HEK293 (cell line): Measurements from ENCODE around the gene NUBP1.
A peak's percentile ranks its signal among the peaks of the same experiment; 100 is the strongest.

Experiments
- CTCF ChIA-PET: fragments of 350-600 bp; formaldehyde crosslinking; extraction: SDS; loops from one replicate; lab custom pipeline; 2021; ENCODE audit warnings: antibody characterized with exemption; lab: Yijun Ruan, JAX
- POLR2A ChIA-PET: fragments of 300-600 bp; formaldehyde crosslinking; extraction: SDS; loops from one replicate; lab custom pipeline; 2020; ENCODE audit warnings: antibody characterized with exemption, inconsistent platforms; lab: Yijun Ruan, JAX
- H3K27ac ChIP-seq: fragments of 200-500 bp; sonication (Bioruptor generic); 2 replicates; pipeline ENCODE4 v1.5.1; 2014; ENCODE audit warnings: low read depth, low read length, control low read depth, inconsistent platforms; ENCODE audit errors: extremely low read depth
- H3K36me3 ChIP-seq, 2 experiments: fragments of 200-500 bp in 1 of 2; sonication (Bioruptor generic) in 1 of 2; 1 replicate in 1 of 2; 2 replicates in 1 of 2; pipeline ENCODE4 v1.5.1; 2014 to 2017; ENCODE audit warnings: inconsistent platforms in 2 of 2, low read length in 2 of 2; ENCODE audit not compliant: control insufficient read depth in 2 of 2, insufficient read depth in 1 of 2
- H3K4me1 ChIP-seq: fragments of 200-500 bp; sonication (Bioruptor generic); 2 replicates; pipeline ENCODE4 v1.5.1; 2014; ENCODE audit warnings: mild to moderate bottlenecking, low read length, inconsistent platforms; ENCODE audit not compliant: control insufficient read depth, insufficient read depth
- H3K4me3 ChIP-seq: 2 replicates; pipeline ENCODE4 v1.5.1; 2011; ENCODE audit warnings: low read depth, mild to moderate bottlenecking, control low read depth, low read length, moderate library complexity
- H3K9me3 ChIP-seq: fragments of 200-500 bp; sonication (Bioruptor generic); 2 replicates; pipeline ENCODE4 v1.5.1; 2014; ENCODE audit warnings: low read depth, low read length, inconsistent platforms; ENCODE audit not compliant: control insufficient read depth, insufficient read depth
- CTCF ChIP-seq: fragments of 450-650 bp; formaldehyde crosslinking; IDR thresholded peaks from 2 replicates; pipeline ENCODE4 v1.5.1; 2016; ENCODE audit warnings: missing biosample characterization, missing genetic modification characterization
- EGR2 ChIP-seq: fragments of 450-650 bp; formaldehyde crosslinking; IDR thresholded peaks from 2 replicates; pipeline ENCODE4 v1.5.1; 2016; ENCODE audit warnings: low read depth, missing biosample characterization, missing genetic modification characterization
- KLF17 ChIP-seq: fragments of 450-650 bp; formaldehyde crosslinking; IDR thresholded peaks from 2 replicates; pipeline ENCODE4 v1.5.1; 2016; ENCODE audit warnings: missing biosample characterization, missing genetic modification characterization
- ZBTB48 ChIP-seq: fragments of 450-650 bp; formaldehyde crosslinking; IDR thresholded peaks from 2 replicates; pipeline ENCODE4 v1.5.1; 2016; ENCODE audit warnings: missing biosample characterization, missing genetic modification characterization
- ZEB2 ChIP-seq: fragments of 450-650 bp; formaldehyde crosslinking; IDR thresholded peaks from 2 replicates; pipeline ENCODE4 v1.5.1; 2016; ENCODE audit warnings: missing biosample characterization, missing genetic modification characterization
- ZFHX2 ChIP-seq: fragments of 450-650 bp; formaldehyde crosslinking; conservative IDR thresholded peaks from 2 replicates; pipeline ENCODE4 v1.5.1; 2016; ENCODE audit warnings: missing biosample characterization, missing genetic modification characterization
- ZFP37 ChIP-seq: fragments of 450-650 bp; formaldehyde crosslinking; IDR thresholded peaks from 2 replicates; pipeline ENCODE4 v1.5.1; 2016; ENCODE audit warnings: missing biosample characterization, missing genetic modification characterization
- ZNF169 ChIP-seq: fragments of 450-650 bp; formaldehyde crosslinking; IDR thresholded peaks from 2 replicates; pipeline ENCODE4 v1.5.1; 2016; ENCODE audit warnings: missing biosample characterization, missing genetic modification characterization
- ZNF19 ChIP-seq: fragments of 450-650 bp; formaldehyde crosslinking; IDR thresholded peaks from 2 replicates; pipeline ENCODE4; 2016; ENCODE audit warnings: missing biosample characterization, missing genetic modification characterization, low read depth
- ZNF354C ChIP-seq: fragments of 450-650 bp; formaldehyde crosslinking; IDR thresholded peaks from 2 replicates; pipeline ENCODE4 v1.5.1; 2016; ENCODE audit warnings: missing biosample characterization, missing genetic modification characterization, low read depth, borderline replicate concordance
- ZNF366 ChIP-seq: fragments of 450-650 bp; formaldehyde crosslinking; conservative IDR thresholded peaks from 2 replicates; pipeline ENCODE4 v1.5.1; 2016; ENCODE audit warnings: missing biosample characterization, missing genetic modification characterization
- ZNF394 ChIP-seq: fragments of 450-650 bp; formaldehyde crosslinking; IDR thresholded peaks from 2 replicates; pipeline ENCODE4 v1.5.1; 2016; ENCODE audit warnings: missing biosample characterization, missing genetic modification characterization, mild to moderate bottlenecking, moderate library complexity, borderline replicate concordance
- ZNF510 ChIP-seq: fragments of 450-650 bp; formaldehyde crosslinking; IDR thresholded peaks from 2 replicates; pipeline ENCODE4 v1.5.1; 2018; ENCODE audit warnings: mild to moderate bottlenecking, missing genetic modification characterization, missing biosample characterization; ENCODE audit not compliant: insufficient replicate concordance
- ZNF513 ChIP-seq: fragments of 450-650 bp; IDR thresholded peaks from 2 replicates; pipeline ENCODE4 v1.5.1; 2018; ENCODE audit warnings: missing biosample characterization, missing genetic modification characterization
- ZNF629 ChIP-seq: fragments of 450-650 bp; formaldehyde crosslinking; IDR thresholded peaks from 2 replicates; pipeline ENCODE4 v1.5.1; 2017; ENCODE audit warnings: missing biosample characterization, missing genetic modification characterization
- ZNF654 ChIP-seq: fragments of 450-650 bp; formaldehyde crosslinking; IDR thresholded peaks from 2 replicates; pipeline ENCODE4 v1.5.1; 2016; ENCODE audit warnings: low read depth, missing biosample characterization, missing genetic modification characterization
- ZNF660 ChIP-seq: fragments of 450-650 bp; IDR thresholded peaks from 2 replicates; pipeline ENCODE4 v1.5.1; 2018; ENCODE audit warnings: missing biosample characterization, mild to moderate bottlenecking, missing genetic modification characterization
- ZNF692 ChIP-seq: fragments of 450-650 bp; formaldehyde crosslinking; IDR thresholded peaks from 2 replicates; pipeline ENCODE4 v1.5.1; 2016; ENCODE audit warnings: missing biosample characterization, missing genetic modification characterization
- ZNF76 ChIP-seq: fragments of 450-650 bp; formaldehyde crosslinking; IDR thresholded peaks from 2 replicates; pipeline ENCODE4; 2016; ENCODE audit warnings: low read depth, missing biosample characterization, missing genetic modification characterization, borderline replicate concordance

NUBP1 gene

GRCh38 chr16:10729104-10730048 is 14.3 kb upstream of the NUBP1 start (continued):
- peak; percentile 44; the same call in 1 of the 2 replicates for TF ChIP-seq ZNF366 (tag by site-specific recombination)
- no peak for TF ChIP-seq ZNF354C
- TF ChIP-seq ZBTB48 (tag by site-specific recombination): 0 out of 2 replicates have a peak, but pooled peaks have one; percentile 31
- TF ChIP-seq ZFP37: 0 out of 2 replicates have a peak, but pooled peaks have one; percentile 43

GRCh38 chr16:10731790-10732189 is 11.9 kb upstream of the NUBP1 start:
- ChIA-PET POLR2A (no interaction called here), CTCF (interaction anchor here (0.9 to 2.5 kb wide), 3 partner anchors 63 to 217 kb away, joined by 6 to 23 read pairs (median 13); no protein-coding TSS in a partner anchor)
- H3K9me3 ChIP-seq: no peaks in the 10 kb centered on the region
- H3K36me3 ChIP-seq: no peaks in the 10 kb centered on the region
- H3K27ac ChIP-seq: no peak overlapping the region
- H3K4me3 ChIP-seq: no peak overlapping the region
- TF ChIP-seq ZNF169 (tag by site-specific recombination) (no peak), ZFHX2 (tag by site-specific recombination) (no peak)
- TF ChIP-seq, all 188 proteins: peak for 0
- H3K4me1 ChIP-seq: no peaks in the 10 kb centered on the region

- Histone ChIP-seq H3K4me1 (no peaks in the 10 kb centered on the region; the same call in 1 of the 2 replicates), H3K4me3 (no peak overlapping the region), H3K36me3 (no peaks in the 10 kb centered on the region), H3K27ac (no peak overlapping the region), H3K9me3 (no peaks in the 10 kb centered on the region)
- TF ChIP-seq CTCF (tag by site-specific recombination): peak; percentile 57; the same call in 1 of the 2 replicates
- TF ChIP-seq ZNF513 (tag by site-specific recombination): no peak
- no peak for TF ChIP-seq ZNF19 (tag by site-specific recombination)
- TF ChIP-seq ZNF654: peak; percentile 94
- no peak for TF ChIP-seq ZNF510 (tag by site-specific recombination)
- ChIA-PET POLR2A (interaction anchor here (1.2 kb wide), 1 partner anchor 480 kb away, joined by 3 read pairs; no protein-coding TSS in a partner anchor), CTCF (interaction anchor here (0.6 to 6.4 kb wide), 25 partner anchors 15 to 1855 kb away, joined by 3 to 101 read pairs (median 3); partner anchors contain the start of genes GRIN2A and LITAFD)
Measured at GRCh38 chr16:10737068-10737625, 6.5 kb upstream of the NUBP1 start.

- no peaks in the 10 kb centered on the region for H3K36me3 ChIP-seq
- no peaks in the 10 kb centered on the region for H3K9me3 ChIP-seq
- no peaks in the 10 kb centered on the region; the same call in 1 of the 2 replicates for H3K4me1 ChIP-seq
- H3K27ac ChIP-seq: no peak overlapping the region
- H3K4me3 ChIP-seq: no peak overlapping the region
- ChIA-PET POLR2A (interaction anchor here (0.7 kb wide), 1 partner anchor 55 kb away, joined by 6 read pairs; no protein-coding TSS in a partner anchor), CTCF (interaction anchor here (0.6 to 6.4 kb wide), 11 partner anchors 85 to 1635 kb away, joined by 3 to 101 read pairs (median 4); partner anchors contain the start of gene GRIN2A)
- TF ChIP-seq ZNF660 (tag by site-specific recombination) (peak; percentile 24; the same call in 1 of the 2 replicates), ZNF76 (tag by site-specific recombination) (peak; percentile 63), ZNF629 (tag by site-specific recombination) (peak; percentile 85), ZNF692 (tag by site-specific recombination) (no peak), ZNF394 (0 out of 2 replicates have a peak, but pooled peaks have one; percentile 17), KLF17 (tag by site-specific recombination) (peak; percentile 91), EGR2 (peak; percentile 54; the same call in 1 of the 2 replicates), ZEB2 (tag by site-specific recombination) (peak; percentile 90)
Measured at GRCh38 chr16:10738231-10739077, 5.2 kb upstream of the NUBP1 start.
